Activated CD4-positive, alpha-beta T cell treated with anti-CD3 and anti-CD28 coated beads, Interleukin-2, Interleukin-6, amounts not matched to agents 100 ng/mL and 50 ng/mL, durations not matched to agents 16 hours and 8 hours (primary cell): Measurements from ENCODE around the gene TLR1.
"Not testable (repeated sequence)": the region's sequence is repeated elsewhere in the genome, so short reads cannot be mapped to it uniquely, and the experiment has no call there.

ENCODE experiments used
- DNase-seq: peaks from one replicate; pipeline ENCODE4 v3.0.0-alpha.2; 2020

The TLR1 gene

GRCh38 chr4:38804654-38805295 lies at the start of gene TLR1:
Gene TLR1 (minus strand): TSS chr4:38804791. CDS start chr4:38798831, 5,960 bp downstream.
- peak; percentile 70 for DNase-seq

GRCh38 chr4:38846015-38846414 lies 41.4 kb upstream of the TLR1 start:
- DNase-seq: no peak

GRCh38 chr4:38842994-38843393 lies 38.4 kb upstream of the TLR1 start:
- no peak for DNase-seq

- peak; percentile 21 for DNase-seq
Measured at GRCh38 chr4:38837849-38838248, 33.3 kb upstream of the TLR1 start.

- DNase-seq: no peak
Measured at GRCh38 chr4:38837334-38837733, 32.7 kb upstream of the TLR1 start.

GRCh38 chr4:38834570-38834969 lies 30.0 kb upstream of the TLR1 start:
- no peak for DNase-seq

- no peak for DNase-seq
Measured at GRCh38 chr4:38832624-38833528, 28.3 kb upstream of the TLR1 start.

GRCh38 chr4:38832206-38832605 lies 27.6 kb upstream of the TLR1 start:
- no peak for DNase-seq

GRCh38 chr4:38831653-38832052 lies 27.1 kb upstream of the TLR1 start:
- DNase-seq: no peak

GRCh38 chr4:38829237-38829636 lies 24.6 kb upstream of the TLR1 start:
- DNase-seq: no peak

- no peak for DNase-seq
Measured at GRCh38 chr4:38823766-38824165, 19.2 kb upstream of the TLR1 start.

GRCh38 chr4:38822748-38823303 lies 18.2 kb upstream of the TLR1 start:
- DNase-seq: no peak

GRCh38 chr4:38821739-38822138 lies 17.1 kb upstream of the TLR1 start:
- DNase-seq: no peak

- no peak for DNase-seq
Measured at GRCh38 chr4:38820329-38821061, 15.9 kb upstream of the TLR1 start.

- peak; percentile 21 for DNase-seq
Measured at GRCh38 chr4:38819569-38819968, 15.0 kb upstream of the TLR1 start.

- no peak for DNase-seq
Measured at GRCh38 chr4:38818441-38818976, 13.9 kb upstream of the TLR1 start.

GRCh38 chr4:38815885-38816782 lies 11.5 kb upstream of the TLR1 start:
- no peak for DNase-seq

- DNase-seq: no peak
Measured at GRCh38 chr4:38814386-38814785, 9.8 kb upstream of the TLR1 start.

- no peak for DNase-seq
Measured at GRCh38 chr4:38811297-38811696, 6.7 kb upstream of the TLR1 start.

GRCh38 chr4:38807462-38807861 lies 2.9 kb upstream of the TLR1 start:
- not testable (repeated sequence) for DNase-seq

- DNase-seq: not testable (repeated sequence)
Measured at GRCh38 chr4:38806251-38806650, 1.7 kb upstream of the TLR1 start.
